Keratinocyte (primary cell): Measurements from ENCODE around the gene EXD3. TPM values are rescaled to one million over a fixed set of nuclear protein-coding genes. Genes with fewer than 3 reads are reported as not detected.

Source experiments
- DNase-seq: peaks from one replicate; pipeline ENCODE4 v3.0.0-alpha.2; 2011; ENCODE audit warnings: low read depth, missing footprints, low spot score
- FAIRE-seq: peaks from 2 replicates; lab custom pipeline; 2011; peaks lifted over from hg19 to GRCh38; lab: Jason Lieb, UNC
- H2AFZ ChIP-seq: 2 replicates; pipeline ENCODE4 v1.6.0; 2012; ENCODE audit warnings: low read length, control low read depth, inconsistent platforms; ENCODE audit not compliant: control insufficient read depth
- H3K27ac ChIP-seq: 2 replicates; pipeline ENCODE4 v1.5.1; 2011; ENCODE audit warnings: low read length; ENCODE audit not compliant: control insufficient read depth, insufficient read depth
- H3K27me3 ChIP-seq: 3 replicates; pipeline ENCODE4 v1.6.0; 2011; ENCODE audit warnings: low read length; ENCODE audit not compliant: control insufficient read depth, insufficient read depth; ENCODE audit errors: extremely low read depth
- H3K36me3 ChIP-seq, 2 experiments: 2 replicates in 1 of 2; 3 replicates in 1 of 2; pipeline ENCODE4 v1.5.1; 2011; ENCODE audit warnings: low read length in 2 of 2, mild to moderate bottlenecking in 1 of 2; ENCODE audit not compliant: control insufficient read depth in 2 of 2, insufficient read depth in 2 of 2; ENCODE audit errors: extremely low read depth in 1 of 2
- H3K4me1 ChIP-seq: 3 replicates; pipeline ENCODE4 v1.5.1; 2011; ENCODE audit warnings: low read length; ENCODE audit not compliant: control insufficient read depth, insufficient read depth; ENCODE audit errors: extremely low read depth
- H3K4me2 ChIP-seq: 3 replicates; pipeline ENCODE4 v1.6.0; 2011; ENCODE audit warnings: low read depth, low read length; ENCODE audit not compliant: control insufficient read depth, insufficient read depth; ENCODE audit errors: extremely low read depth
- H3K4me3 ChIP-seq, 3 experiments: fragments of 200-600 bp in 1 of 3; sonication (generic) in 1 of 3; 2 replicates in 2 of 3; 3 replicates in 1 of 3; pipeline ENCODE4 v1.5.1; 2011 to 2016; ENCODE audit warnings: low read length in 3 of 3, mild to moderate bottlenecking in 3 of 3, control low read depth in 2 of 3, inconsistent platforms in 1 of 3, low read depth in 1 of 3, mixed read lengths in 1 of 3, mixed run types in 1 of 3, moderate library complexity in 1 of 3; ENCODE audit not compliant: control insufficient read depth in 2 of 3, insufficient read depth in 2 of 3; ENCODE audit errors: extremely low read depth in 1 of 3
- H3K79me2 ChIP-seq: 2 replicates; pipeline ENCODE4 v1.6.0; 2012; ENCODE audit warnings: low read length; ENCODE audit not compliant: control insufficient read depth, insufficient read depth
- H3K9ac ChIP-seq: 3 replicates; pipeline ENCODE4 v1.6.0; 2011; ENCODE audit warnings: low read length; ENCODE audit not compliant: control insufficient read depth, insufficient read depth; ENCODE audit errors: extremely low read depth
- H3K9me1 ChIP-seq: 3 replicates; pipeline ENCODE4 v1.6.0; 2011; ENCODE audit warnings: low read length; ENCODE audit not compliant: control insufficient read depth, insufficient read depth; ENCODE audit errors: extremely low read depth
- H3K9me3 ChIP-seq: 2 replicates; pipeline ENCODE4 v1.5.1; 2012; ENCODE audit warnings: low read depth, low read length; ENCODE audit not compliant: control insufficient read depth
- H4K20me1 ChIP-seq: 3 replicates; pipeline ENCODE4 v1.6.0; 2011; ENCODE audit warnings: low read length; ENCODE audit not compliant: control insufficient read depth, insufficient read depth; ENCODE audit errors: extremely low read depth
- EZH2 ChIP-seq: IDR thresholded peaks from one replicate; pipeline ENCODE4 v1.6.1; 2012; ENCODE audit warnings: inconsistent platforms, mild to moderate bottlenecking, low read length, moderate library complexity
- dilution Hi-C: fragments of 300-500 bp; cut with MboI; formaldehyde crosslinking; loops from one replicate; pipeline ENCODE4 v1.7.0; 2020; ENCODE audit warnings: low sequenced_read_pairs; ENCODE audit not compliant: extremely low pct_ligation_motif_present
- polyA plus RNA-seq, 5 experiments: library from polyadenylated mRNA; depleted of rRNA in 3 of 5; stranded (reverse) in 3 of 5; stranded (forward) in 1 of 5; unstranded in 1 of 5; fragments of >200 nt; gene quantifications; 1 replicate in 1 of 5; 2 replicates in 3 of 5; 3 replicates in 1 of 5; pipeline versions ENCODE4 v1.2.1 to v1.2.3, GENCODE V29; 2011 to 2012; ENCODE audit warnings: missing spikeins in 2 of 5, low read depth in 1 of 5, low replicate concordance in 1 of 5
- TF ChIP-seq, protein P1 (sequence below), 3 experiments: IDR thresholded peaks in 1 of 3; conservative IDR thresholded peaks in 1 of 3; optimal IDR thresholded peaks in 1 of 3; 2 replicates in 2 of 3; 3 replicates in 1 of 3; pipeline versions ENCODE3 to v1.5.1; 2011; ENCODE audit warnings: low read length in 3 of 3, mild to moderate bottlenecking in 3 of 3, moderate library complexity in 2 of 3, control low read depth in 1 of 3, inconsistent platforms in 1 of 3; ENCODE audit not compliant: insufficient read depth in 2 of 3; ENCODE audit errors: extremely low read depth in 1 of 3

The EXD3 gene
- polyA plus RNA-seq, 1 donor (not counting 4 experiments of a cell fraction or from before 2014, with no cell fraction given): 1.5 TPM

- Histone ChIP-seq H3K4me2 (no peak overlapping the region), H3K27me3 (no peaks in the 10 kb centered on the region), H3K4me3 (no peak overlapping the region), H2AFZ (no peak overlapping the region), H3K9me3 (no peaks in the 10 kb centered on the region), H3K79me2 (no peaks in the 10 kb centered on the region), H3K36me3 (no peaks in the 10 kb centered on the region), H3K27ac (no peak overlapping the region), H3K4me1 (no peaks in the 10 kb centered on the region), H3K9ac (no peak overlapping the region), H4K20me1 (no peaks in the 10 kb centered on the region), H3K9me1 (no peaks in the 10 kb centered on the region)
- no peak for DNase-seq
- no peak for FAIRE-seq
- dilution Hi-C loops: no loop called here
- TF ChIP-seq, protein P1, sequence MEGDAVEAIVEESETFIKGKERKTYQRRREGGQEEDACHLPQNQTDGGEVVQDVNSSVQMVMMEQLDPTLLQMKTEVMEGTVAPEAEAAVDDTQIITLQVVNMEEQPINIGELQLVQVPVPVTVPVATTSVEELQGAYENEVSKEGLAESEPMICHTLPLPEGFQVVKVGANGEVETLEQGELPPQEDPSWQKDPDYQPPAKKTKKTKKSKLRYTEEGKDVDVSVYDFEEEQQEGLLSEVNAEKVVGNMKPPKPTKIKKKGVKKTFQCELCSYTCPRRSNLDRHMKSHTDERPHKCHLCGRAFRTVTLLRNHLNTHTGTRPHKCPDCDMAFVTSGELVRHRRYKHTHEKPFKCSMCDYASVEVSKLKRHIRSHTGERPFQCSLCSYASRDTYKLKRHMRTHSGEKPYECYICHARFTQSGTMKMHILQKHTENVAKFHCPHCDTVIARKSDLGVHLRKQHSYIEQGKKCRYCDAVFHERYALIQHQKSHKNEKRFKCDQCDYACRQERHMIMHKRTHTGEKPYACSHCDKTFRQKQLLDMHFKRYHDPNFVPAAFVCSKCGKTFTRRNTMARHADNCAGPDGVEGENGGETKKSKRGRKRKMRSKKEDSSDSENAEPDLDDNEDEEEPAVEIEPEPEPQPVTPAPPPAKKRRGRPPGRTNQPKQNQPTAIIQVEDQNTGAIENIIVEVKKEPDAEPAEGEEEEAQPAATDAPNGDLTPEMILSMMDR (optimal IDR thresholded peaks at IDR 0.05 in 1 of 3, IDR thresholded peaks at IDR 0.05 in 1 of 3, conservative IDR thresholded peaks at IDR 0.05 in 1 of 3; ENCODE audit: extremely low read depth in 1 of 3, insufficient read depth in 2 of 3, low read length in 3 of 3): no peak
- TF ChIP-seq EZH2: no peak
These were observed 46.6 kb downstream of the EXD3 start for GRCh38 chr9:137376386-137376785.

- no peak overlapping the region for H2AFZ ChIP-seq
- no peaks in the 10 kb centered on the region for H3K27me3 ChIP-seq
- no peak overlapping the region for H3K4me2 ChIP-seq
- H3K9me1 ChIP-seq: no peaks in the 10 kb centered on the region
- no peaks in the 10 kb centered on the region for H3K36me3 ChIP-seq
- no peak overlapping the region for H3K27ac ChIP-seq
- H4K20me1 ChIP-seq: no peaks in the 10 kb centered on the region
- TF ChIP-seq EZH2: no peak
- TF ChIP-seq, protein P1 (optimal IDR thresholded peaks at IDR 0.05 in 1 of 3, IDR thresholded peaks at IDR 0.05 in 1 of 3, conservative IDR thresholded peaks at IDR 0.05 in 1 of 3; ENCODE audit: extremely low read depth in 1 of 3, insufficient read depth in 2 of 3, low read length in 3 of 3): no peak
- no peaks in the 10 kb centered on the region for H3K9me3 ChIP-seq
- H3K79me2 ChIP-seq: no peaks in the 10 kb centered on the region
- FAIRE-seq (no peak), DNase-seq (no peak)
- no peak overlapping the region for H3K4me3 ChIP-seq
- H3K9ac ChIP-seq: no peak overlapping the region
- H3K4me1 ChIP-seq: no peaks in the 10 kb centered on the region
- dilution Hi-C loops: no loop called here
These were observed 47.5 kb downstream of the EXD3 start for GRCh38 chr9:137375321-137376058.
